Adipose tissue (tissue), 3 donors: ENCODE measurements around the gene SLC5A12. TPM values are rescaled to one million over a fixed set of nuclear protein-coding genes. Genes with fewer than 3 reads are reported as not detected.
"Not testable (repeated sequence)": the region's sequence is repeated elsewhere in the genome, so short reads cannot be mapped to it uniquely, and the experiment has no call there.

Experiments used
- H3K27ac ChIP-seq: one replicate; pipeline ENCODE4 v1.5.1; 2013; ENCODE audit warnings: low read depth, low read length
- WGBS, 3 donors: extraction: QIAGEN DNeasy Blood & Tissue Kit; methylation state at CpG; one replicate each; pipeline ENCODE4 v1.1.7; 2013; 5-methylcytosine and 5-hydroxymethylcytosine counted together
- polyA plus RNA-seq, 3 donors: library from polyadenylated mRNA; stranded (reverse); fragments of 200-250 nt; gene quantifications; one replicate each; pipeline ENCODE4 v1.2.3, GENCODE V29; 2013
- donor health status: healthy with polysubstance abuse.
- donor health status: Bipolar disorder and iron deficiency.
- donor health status: healthy.

SLC5A12 gene
- polyA plus RNA-seq, 3 donors = not detected

DNA sequence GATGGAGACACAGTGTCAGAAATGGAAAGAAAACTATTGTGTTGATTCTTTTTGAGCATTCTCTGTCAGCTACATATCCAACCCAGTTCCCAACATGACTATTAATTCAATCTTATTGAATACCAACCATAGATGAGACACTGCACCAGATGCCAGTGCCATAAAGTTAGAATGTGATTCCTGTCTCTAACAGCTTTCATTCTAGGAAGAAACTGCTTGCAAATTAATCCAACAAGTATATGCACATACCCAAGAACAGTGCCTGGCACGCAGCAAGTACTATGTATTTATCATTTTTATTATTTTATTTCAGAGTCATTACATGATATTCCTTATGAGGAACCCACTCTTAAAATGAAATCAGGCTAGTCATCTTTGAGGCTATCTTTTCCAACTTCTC, 34.5 kb downstream of the SLC5A12 start:
- 68 to 83% (median 78%) methylated on average over 1 of the region's 1 CpG for WGBS, 3 donors
- H3K27ac ChIP-seq = no peak overlapping the region

DNA sequence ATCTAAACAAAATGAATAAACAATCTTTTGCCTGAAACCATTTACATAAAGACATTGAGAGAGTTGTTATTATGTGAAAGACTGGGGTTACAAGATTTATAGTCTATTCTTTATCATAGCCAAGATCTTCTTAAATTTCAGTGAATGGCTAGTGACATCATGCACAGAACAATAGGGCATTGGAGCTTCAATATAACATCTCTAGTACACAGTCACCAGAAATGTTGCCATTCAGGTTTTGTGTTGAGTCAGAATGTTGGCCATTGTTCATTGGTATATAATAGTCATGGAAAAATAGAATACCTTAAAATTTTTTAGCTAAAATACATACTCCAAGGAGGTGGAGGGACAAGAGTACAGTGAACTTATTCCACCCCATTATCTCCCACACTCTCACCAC, 44.3 kb downstream of the SLC5A12 start:
- H3K27ac ChIP-seq = no peak overlapping the region

DNA sequence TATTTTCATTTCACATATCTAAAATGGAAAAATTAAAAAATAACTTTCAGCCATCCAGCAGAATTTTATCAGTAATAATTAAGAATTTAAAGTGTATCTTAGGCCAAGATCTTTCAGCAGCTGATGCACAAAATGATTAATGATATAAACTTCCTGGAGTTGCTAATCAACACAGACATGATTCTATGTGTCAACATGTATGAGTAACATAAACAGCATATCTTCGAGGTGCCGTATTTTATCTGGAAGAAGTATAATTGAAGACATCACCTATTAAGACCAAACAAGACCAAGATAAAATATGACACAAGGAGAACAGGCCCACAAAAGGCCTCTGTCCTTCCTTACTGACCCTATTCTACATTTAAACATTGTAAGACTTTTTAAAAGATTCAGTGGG, 45.2 kb downstream of the SLC5A12 start:
- H3K27ac ChIP-seq = no peak overlapping the region
- WGBS, 3 donors = 67 to 71% (median 68%) methylated on average over 2 of the region's 2 CpGs

DNA sequence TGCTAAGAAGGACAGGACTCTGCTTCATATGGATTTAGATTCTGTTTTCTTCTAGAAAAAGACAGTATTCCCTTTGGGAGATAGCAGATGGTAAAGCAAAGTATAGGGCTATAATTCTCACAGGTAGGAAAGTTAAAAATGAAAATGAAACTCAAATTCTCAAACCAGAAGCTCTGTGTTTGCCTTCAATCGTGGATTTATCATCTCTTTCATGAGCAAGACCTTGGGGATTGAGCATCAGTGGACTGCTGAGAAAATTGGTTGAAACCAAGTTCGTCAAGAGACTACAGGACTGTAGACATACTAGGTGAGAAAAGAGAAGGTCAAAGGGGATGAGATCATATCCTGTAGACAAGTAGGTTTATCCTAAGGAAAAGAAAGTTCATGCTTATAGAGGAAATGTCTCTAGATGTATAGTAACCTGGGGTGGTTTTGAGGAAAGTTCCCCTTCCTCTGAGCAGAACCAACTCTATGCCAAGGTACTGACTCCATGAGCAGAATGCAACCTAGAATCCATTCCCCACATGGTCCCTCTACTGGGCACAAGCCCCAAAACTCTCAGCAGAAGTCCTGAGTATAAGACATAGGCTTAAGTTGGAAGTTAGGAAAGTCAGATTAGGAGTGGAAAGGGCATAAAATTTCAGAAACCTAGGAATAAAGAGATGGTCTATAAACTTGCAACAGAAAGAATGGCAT, 46.5 kb downstream of the SLC5A12 start:
- WGBS, 3 donors = 54 to 62% (median 56%) methylated on average over 2 of the region's 2 CpGs
- no peak overlapping the region for H3K27ac ChIP-seq

GRCh38 chr11:26665946-26666345, 55.9 kb downstream of the SLC5A12 start:
- WGBS, 3 donors = 66 to 75% (median 75%) methylated on average over 1 of the region's 1 CpG

DNA sequence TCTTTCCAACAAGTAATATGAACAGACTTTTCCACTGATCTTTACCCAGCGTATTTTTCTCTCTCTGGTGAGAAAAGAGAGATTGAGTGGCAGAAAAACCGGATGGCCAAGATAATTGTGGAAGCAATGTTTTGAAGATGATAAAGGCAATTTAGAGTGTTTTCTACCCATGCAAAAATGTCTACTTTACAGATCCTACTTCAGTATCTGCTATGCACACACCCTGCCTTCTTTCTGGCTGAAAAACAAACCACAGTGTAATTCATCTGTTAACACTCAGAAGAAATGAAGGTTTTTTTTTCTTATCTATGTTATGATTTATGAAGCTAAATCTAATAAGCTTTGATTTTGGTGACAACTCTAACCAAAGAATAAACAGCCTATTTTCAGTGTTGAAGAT, 56.8 kb downstream of the SLC5A12 start:
- 58 to 73% (median 65%) methylated on average over 2 of the region's 2 CpGs for WGBS, 3 donors
- no peak overlapping the region for H3K27ac ChIP-seq

More at GRCh38 chr11:26665946-26666345, 55.9 kb downstream of the SLC5A12 start:
- H3K27ac ChIP-seq = no peak overlapping the region

- 49 to 75% (median 62%) methylated on average over 1 of the region's 1 CpG for WGBS, 3 donors
- H3K27ac ChIP-seq = no peak overlapping the region
Observed at GRCh38 chr11:26662916-26663315, 58.9 kb downstream of the SLC5A12 start.

DNA sequence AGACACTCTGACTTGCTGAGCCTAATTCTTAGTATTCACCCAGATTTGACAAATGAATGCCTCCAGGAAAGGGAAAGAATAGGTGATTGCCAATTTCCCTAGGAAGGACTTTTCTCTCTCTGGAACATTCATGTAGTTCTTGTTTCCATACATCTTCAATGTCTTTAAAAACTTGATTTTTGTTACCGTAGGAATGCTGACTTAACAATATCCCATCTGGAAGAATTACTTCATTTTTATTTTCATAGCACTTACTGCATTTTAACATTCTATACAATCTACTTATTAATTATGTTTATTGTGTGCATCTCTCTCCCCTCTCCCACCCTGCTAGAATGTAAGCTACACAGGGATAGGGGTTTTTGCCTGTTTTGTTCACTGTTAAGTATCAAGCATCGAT, 66.6 kb downstream of the SLC5A12 start:
- 86 to 88% (median 86%) methylated on average over 2 of the region's 2 CpGs for WGBS, 3 donors
- H3K27ac ChIP-seq = no peak overlapping the region

GRCh38 chr11:26651916-26652315, 69.9 kb downstream of the SLC5A12 start:
- no peak overlapping the region for H3K27ac ChIP-seq
- WGBS, 3 donors = 73 to 77% (median 77%) methylated on average over 6 of the region's 6 CpGs

- H3K27ac ChIP-seq = no peak overlapping the region
- WGBS, 3 donors = 25 to 44% (median 39%) methylated on average over 8 of the region's 8 CpGs
Observed at GRCh38 chr11:26649884-26650283, 72.0 kb downstream of the SLC5A12 start.

GRCh38 chr11:26643314-26643713, 78.5 kb downstream of the SLC5A12 start:
- H3K27ac ChIP-seq = not testable (repeated sequence)
- WGBS, 3 donors = 86 to 91% (median 90%) methylated on average over 10 of the region's 10 CpGs

DNA sequence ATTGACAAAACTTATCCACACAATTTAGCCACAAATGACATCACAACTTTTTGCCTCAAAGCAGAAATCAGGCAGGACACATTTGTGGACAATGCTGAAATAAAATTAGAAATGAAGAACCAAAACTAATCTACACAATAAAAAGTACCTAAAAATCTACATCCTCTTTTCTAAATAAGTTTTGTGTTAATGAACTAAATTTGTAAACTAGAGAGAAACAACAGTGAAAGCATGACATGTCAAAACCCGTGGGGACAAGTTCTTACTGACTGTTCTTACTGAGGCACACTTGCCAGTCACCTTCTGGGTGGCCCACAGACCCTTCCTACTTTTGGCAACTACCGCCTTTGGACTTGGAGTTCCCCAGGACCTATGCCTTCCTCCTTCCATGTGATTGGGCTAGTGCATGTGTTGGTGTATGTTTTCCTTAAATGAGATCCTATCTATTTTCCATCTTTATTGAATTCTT, 89.1 kb downstream of the SLC5A12 start:
- 34 to 51% (median 49%) methylated on average over 2 of the region's 2 CpGs for WGBS, 3 donors
- no peak overlapping the region for H3K27ac ChIP-seq

- H3K27ac ChIP-seq = no peak overlapping the region
- WGBS, 3 donors = 74 to 93% (median 91%) methylated on average over 1 of the region's 1 CpG
Observed at GRCh38 chr11:26626346-26626745, 95.5 kb downstream of the SLC5A12 start.

GRCh38 chr11:26623076-26623659, 98.7 kb downstream of the SLC5A12 start:
- no peak overlapping the region for H3K27ac ChIP-seq

GRCh38 chr11:26622181-26622580, 99.7 kb downstream of the SLC5A12 start:
- WGBS, 3 donors = 56 to 81% (median 77%) methylated on average over 2 of the region's 2 CpGs
- H3K27ac ChIP-seq = no peak overlapping the region

More at GRCh38 chr11:26623076-26623659, 98.7 kb downstream of the SLC5A12 start:
- WGBS, 3 donors = 46 to 78% (median 56%) methylated on average over 2 of the region's 2 CpGs

DNA sequence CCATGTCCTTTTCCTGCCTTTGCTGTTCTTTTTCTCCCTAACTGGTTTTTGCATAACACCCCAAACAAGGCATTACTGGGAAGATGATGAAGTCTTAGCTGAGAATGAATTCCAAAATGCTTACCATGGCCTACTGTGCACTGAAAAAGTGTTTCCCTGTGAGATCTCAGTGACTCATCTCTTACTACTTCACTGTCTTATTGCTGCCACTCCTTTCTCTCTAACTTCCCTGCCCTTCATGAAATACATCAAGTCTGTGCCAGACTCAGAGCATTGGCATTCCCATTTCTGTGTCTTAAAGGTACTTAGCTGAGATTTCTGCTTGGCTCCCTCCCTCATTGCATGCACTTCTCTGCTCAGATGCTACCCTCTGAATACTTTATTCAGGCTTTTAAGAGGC, 100.7 kb downstream of the SLC5A12 start:
- no peak overlapping the region for H3K27ac ChIP-seq

DNA sequence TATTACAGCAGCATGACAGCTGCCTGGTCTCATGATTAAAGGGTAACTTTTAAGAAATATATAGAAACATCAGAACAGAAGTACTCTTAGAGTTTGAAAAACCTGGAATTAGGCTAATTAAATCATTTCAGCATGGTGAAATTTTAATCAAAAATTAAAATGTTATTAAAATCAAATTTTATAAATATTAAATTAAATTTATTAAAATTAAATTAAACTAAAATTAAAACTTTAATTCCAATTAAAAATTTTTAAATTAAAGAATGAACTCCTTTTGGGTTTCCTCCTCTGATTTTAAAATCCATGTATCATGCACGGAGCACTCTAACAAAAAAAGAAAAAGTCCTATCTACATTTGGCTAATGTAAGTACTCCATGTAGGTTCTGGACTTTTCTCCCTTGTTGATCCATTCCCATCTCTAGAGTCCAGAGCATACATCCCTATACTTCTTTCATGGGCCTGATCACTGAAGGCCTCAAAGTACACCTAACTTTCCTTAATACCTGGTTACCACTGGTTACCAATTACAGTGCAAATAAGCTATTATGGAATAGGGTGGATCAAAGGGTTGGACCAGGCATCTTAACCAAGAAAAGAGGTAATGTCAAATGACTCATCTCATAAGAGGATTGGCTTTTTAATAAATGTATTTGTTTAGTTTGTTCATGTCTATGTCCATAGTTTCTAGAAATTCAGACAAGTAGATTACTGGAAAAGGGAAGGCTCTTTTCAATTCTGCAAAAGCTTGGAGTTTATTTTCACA, 101.4 kb downstream of the SLC5A12 start:
- no peak overlapping the region for H3K27ac ChIP-seq
- 73 to 83% (median 83%) methylated on average over 1 of the region's 1 CpG for WGBS, 3 donors

DNA sequence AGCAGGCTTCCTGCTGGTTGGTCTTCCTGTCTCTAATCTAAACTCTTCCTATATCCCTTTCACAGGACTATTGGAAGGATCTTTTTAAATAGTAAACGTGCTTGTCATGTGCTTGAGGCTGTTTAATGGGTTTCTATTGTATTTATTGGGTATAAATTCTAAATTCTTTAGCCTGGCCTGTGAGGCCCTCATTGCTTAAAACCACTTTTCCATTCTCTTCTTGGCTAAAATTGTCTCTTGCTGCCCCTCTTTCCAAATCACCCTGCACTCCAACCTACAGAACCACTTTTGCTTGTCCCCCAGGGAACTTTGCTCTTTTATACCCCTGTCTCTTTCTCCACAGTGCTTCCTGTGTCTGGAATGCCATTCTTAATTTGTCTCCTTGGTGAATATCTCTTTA, 103.4 kb downstream of the SLC5A12 start:
- WGBS, 3 donors = 16 to 43% (median 31%) methylated on average over 1 of the region's 1 CpG
- H3K27ac ChIP-seq = no peak overlapping the region
